Medulla oblongata (tissue), 1 donor: Measurements from ENCODE around the gene ZNF580.

Experiments
- DNase-seq: peaks from one replicate; pipeline ENCODE4 v3.0.0-alpha.2; 2015; ENCODE audit errors: extremely low spot score

Gene ZNF580

GRCh38 chr19:55640577-55641425 lies at the start of gene ZNF580:
Gene ZNF580, plus strand, starts transcription at chr19:55641002. Its CDS starts 1,507 bp downstream, at chr19:55642509.
- peak; percentile 54 for DNase-seq

GRCh38 chr19:55591555-55591954 lies 49.2 kb upstream of the ZNF580 start:
- no peak for DNase-seq

GRCh38 chr19:55592391-55593090 lies 48.3 kb upstream of the ZNF580 start:
- no peak for DNase-seq

- DNase-seq, result no peak
These were observed 47.6 kb upstream of the ZNF580 start for GRCh38 chr19:55593096-55593772.

GRCh38 chr19:55594996-55595545 lies 45.7 kb upstream of the ZNF580 start:
- no peak for DNase-seq

- no peak for DNase-seq
These were observed 44.5 kb upstream of the ZNF580 start for GRCh38 chr19:55596304-55596703.

GRCh38 chr19:55597501-55597921 lies 43.3 kb upstream of the ZNF580 start:
- no peak for DNase-seq

GRCh38 chr19:55598034-55598433 lies 42.8 kb upstream of the ZNF580 start:
- DNase-seq, result no peak

- DNase-seq, result peak; percentile 95
These were observed 41.9 kb upstream of the ZNF580 start for GRCh38 chr19:55598719-55599467.

- peak; percentile 100 for DNase-seq
These were observed 41.3 kb upstream of the ZNF580 start, which contains the start of gene FIZ1 for GRCh38 chr19:55599468-55599841. Gene FIZ1, minus strand, starts transcription at chr19:55599517. Its CDS starts 1,652 bp downstream, at chr19:55597865.

GRCh38 chr19:55599842-55600661 lies 40.8 kb upstream of the ZNF580 start, which contains the start of gene ZNF524:
Gene ZNF524, plus strand, starts transcription at chr19:55600288. Its CDS starts 1,825 bp downstream, at chr19:55602113.
- DNase-seq, result peak; percentile 96

GRCh38 chr19:55600662-55601028 lies 40.2 kb upstream of the ZNF580 start:
- DNase-seq, result no peak

- peak; percentile 37 for DNase-seq
These were observed 39.7 kb upstream of the ZNF580 start for GRCh38 chr19:55601084-55601483.

- DNase-seq, result no peak
These were observed 38.4 kb upstream of the ZNF580 start for GRCh38 chr19:55602104-55603001.

GRCh38 chr19:55603115-55603514 lies 37.7 kb upstream of the ZNF580 start:
- DNase-seq, result no peak

- no peak for DNase-seq
These were observed 37.1 kb upstream of the ZNF580 start for GRCh38 chr19:55603581-55604292.

- peak; percentile 95 for DNase-seq
These were observed 35.6 kb upstream of the ZNF580 start for GRCh38 chr19:55605207-55605636.

- peak; percentile 83 for DNase-seq
These were observed 34.9 kb upstream of the ZNF580 start, which contains the start of gene ZNF865 for GRCh38 chr19:55605637-55606470. Gene ZNF865, plus strand, starts transcription at chr19:55605647. Its CDS starts 7,972 bp downstream, at chr19:55613619.
